ENCODE data around the gene MAL.

The MAL gene

GRCh38 chr2:94996305-94997100 is 29.0 kb upstream of the MAL start:
- H3K4me3 ChIP-seq (ENCODE audit: control insufficient read depth, low read depth, low read length), result no peak overlapping the region
- TF ChIP-seq, protein P1, sequence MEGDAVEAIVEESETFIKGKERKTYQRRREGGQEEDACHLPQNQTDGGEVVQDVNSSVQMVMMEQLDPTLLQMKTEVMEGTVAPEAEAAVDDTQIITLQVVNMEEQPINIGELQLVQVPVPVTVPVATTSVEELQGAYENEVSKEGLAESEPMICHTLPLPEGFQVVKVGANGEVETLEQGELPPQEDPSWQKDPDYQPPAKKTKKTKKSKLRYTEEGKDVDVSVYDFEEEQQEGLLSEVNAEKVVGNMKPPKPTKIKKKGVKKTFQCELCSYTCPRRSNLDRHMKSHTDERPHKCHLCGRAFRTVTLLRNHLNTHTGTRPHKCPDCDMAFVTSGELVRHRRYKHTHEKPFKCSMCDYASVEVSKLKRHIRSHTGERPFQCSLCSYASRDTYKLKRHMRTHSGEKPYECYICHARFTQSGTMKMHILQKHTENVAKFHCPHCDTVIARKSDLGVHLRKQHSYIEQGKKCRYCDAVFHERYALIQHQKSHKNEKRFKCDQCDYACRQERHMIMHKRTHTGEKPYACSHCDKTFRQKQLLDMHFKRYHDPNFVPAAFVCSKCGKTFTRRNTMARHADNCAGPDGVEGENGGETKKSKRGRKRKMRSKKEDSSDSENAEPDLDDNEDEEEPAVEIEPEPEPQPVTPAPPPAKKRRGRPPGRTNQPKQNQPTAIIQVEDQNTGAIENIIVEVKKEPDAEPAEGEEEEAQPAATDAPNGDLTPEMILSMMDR (IDR thresholded peaks at IDR 0.05; ENCODE audit: control insufficient read depth, insufficient read depth, low read depth, low read length, missing control alignments), result no peak
- DNase-seq (ENCODE audit: low read depth), result no peak

GRCh38 chr2:94997981-94998930 is 27.3 kb upstream of the MAL start:
- DNase-seq (ENCODE audit: low read depth), result no peak
- no peak overlapping the region for H3K4me3 ChIP-seq (ENCODE audit: control insufficient read depth, low read depth, low read length)
- TF ChIP-seq, protein P1 (IDR thresholded peaks at IDR 0.05; ENCODE audit: control insufficient read depth, insufficient read depth, low read depth, low read length, missing control alignments), result no peak

DNA sequence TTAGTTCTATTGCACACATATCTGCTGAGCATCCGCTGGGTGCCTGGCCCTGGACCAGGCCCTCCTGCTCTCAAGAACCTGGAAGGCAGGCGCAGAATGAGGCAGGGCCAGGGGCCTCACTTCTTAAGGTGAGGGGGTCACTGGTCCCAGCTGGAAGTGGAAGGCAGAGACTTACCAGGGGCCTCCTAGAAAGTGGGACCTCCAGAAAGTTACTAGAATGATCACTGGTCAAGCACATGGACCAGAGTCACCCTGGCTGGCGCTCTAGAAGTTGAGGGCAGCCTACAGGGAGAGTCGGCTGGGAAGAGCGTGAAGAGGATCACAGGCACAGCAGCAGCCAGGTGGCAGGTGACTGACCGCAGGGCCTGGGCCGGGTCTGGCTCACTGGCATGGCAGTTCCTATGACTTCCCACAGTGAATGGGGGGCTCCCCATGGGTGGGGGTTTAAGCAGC is 26.1 kb upstream of the MAL start:
- no peak for DNase-seq (ENCODE audit: low read depth)
- TF ChIP-seq, protein P1 (IDR thresholded peaks at IDR 0.05; ENCODE audit: control insufficient read depth, insufficient read depth, low read depth, low read length, missing control alignments), result no peak
- no peak overlapping the region for H3K4me3 ChIP-seq (ENCODE audit: control insufficient read depth, low read depth, low read length)

DNA sequence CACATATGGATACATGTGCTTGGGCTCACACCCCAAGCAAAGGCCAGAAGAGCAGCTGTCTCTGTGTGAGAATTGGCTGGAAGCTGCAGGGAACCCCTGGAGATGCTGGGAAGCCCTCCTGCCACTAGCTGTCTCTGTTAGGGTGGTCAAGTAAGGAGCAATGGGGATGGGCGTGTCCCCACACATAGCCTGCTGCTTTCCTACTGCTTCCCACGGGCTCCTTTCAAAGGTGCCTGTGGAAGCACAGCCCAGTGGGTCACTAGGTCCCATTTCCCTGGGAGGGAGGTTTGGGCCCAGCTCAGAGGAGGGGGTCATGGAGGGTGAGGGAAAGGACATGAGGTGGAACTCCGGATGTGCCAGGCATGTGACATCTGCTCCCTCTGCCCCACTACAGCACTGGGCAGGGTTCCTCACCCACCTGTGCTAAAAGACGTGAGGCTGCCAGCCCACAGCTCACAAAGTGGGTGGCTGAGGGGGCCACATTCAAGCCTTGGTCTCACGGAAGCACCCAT is 24.4 kb upstream of the MAL start:
- no peak overlapping the region for H3K4me3 ChIP-seq (ENCODE audit: control insufficient read depth, low read depth, low read length)
- no peak for DNase-seq (ENCODE audit: low read depth)
- TF ChIP-seq, protein P1 (IDR thresholded peaks at IDR 0.05; ENCODE audit: control insufficient read depth, insufficient read depth, low read depth, low read length, missing control alignments), result no peak

- TF ChIP-seq, protein P1 (IDR thresholded peaks at IDR 0.05; ENCODE audit: control insufficient read depth, insufficient read depth, low read depth, low read length, missing control alignments), result no peak
- no peak overlapping the region for H3K4me3 ChIP-seq (ENCODE audit: control insufficient read depth, low read depth, low read length)
- DNase-seq (ENCODE audit: low read depth), result no peak
Measured at GRCh38 chr2:95001701-95002100, 23.8 kb upstream of the MAL start.

- TF ChIP-seq, protein P1 (IDR thresholded peaks at IDR 0.05; ENCODE audit: control insufficient read depth, insufficient read depth, low read depth, low read length, missing control alignments), result no peak
- H3K4me3 ChIP-seq (ENCODE audit: control insufficient read depth, low read depth, low read length), result no peak overlapping the region
- no peak for DNase-seq (ENCODE audit: low read depth)
Measured at GRCh38 chr2:95002498-95002897, 23.0 kb upstream of the MAL start.
